HG03064 (cell line): ENCODE data around the gene NTN3.

Experiments used
- ATAC-seq: cut with Tn5 transposase; IDR thresholded peaks from one replicate; pipeline ENCODE4 v1.9.1; 2021; ENCODE audit warnings: low read depth; ENCODE audit not compliant: unreplicated experiment

The NTN3 gene

GRCh38 chr16:2494616-2495015 lies 23.5 kb downstream of the NTN3 start:
- no peak for ATAC-seq

- no peak for ATAC-seq
Measured at GRCh38 chr16:2495041-2495440, 23.9 kb downstream of the NTN3 start.

GRCh38 chr16:2496223-2497115 lies 25.4 kb downstream of the NTN3 start:
- ATAC-seq = no peak

- no peak for ATAC-seq
Measured at GRCh38 chr16:2497116-2497630, 26.1 kb downstream of the NTN3 start.

GRCh38 chr16:2497695-2498484 lies 26.8 kb downstream of the NTN3 start:
- no peak for ATAC-seq

- ATAC-seq = no peak
Measured at GRCh38 chr16:2498531-2499253, 27.6 kb downstream of the NTN3 start.

GRCh38 chr16:2499454-2499853 lies 28.4 kb downstream of the NTN3 start:
- ATAC-seq = no peak

- no peak for ATAC-seq
Measured at GRCh38 chr16:2499890-2500429, 28.9 kb downstream of the NTN3 start.

GRCh38 chr16:2500430-2500917 lies 29.4 kb downstream of the NTN3 start:
- no peak for ATAC-seq

- no peak for ATAC-seq
Measured at GRCh38 chr16:2500918-2501750, 30.0 kb downstream of the NTN3 start.

GRCh38 chr16:2501946-2502895 lies 31.1 kb downstream of the NTN3 start:
- no peak for ATAC-seq

GRCh38 chr16:2505695-2506094 lies 34.6 kb downstream of the NTN3 start:
- ATAC-seq = no peak

GRCh38 chr16:2507052-2507659 lies 36.1 kb downstream of the NTN3 start:
- no peak for ATAC-seq

GRCh38 chr16:2507665-2508064 lies 36.6 kb downstream of the NTN3 start:
- no peak for ATAC-seq

GRCh38 chr16:2508722-2509400 lies 37.8 kb downstream of the NTN3 start:
- no peak for ATAC-seq

GRCh38 chr16:2511128-2511800 lies 40.2 kb downstream of the NTN3 start:
- ATAC-seq = no peak
